Neuron (in vitro differentiated cells): ENCODE results near the gene SGMS1.

ENCODE experiments used
- H2AFZ ChIP-seq: one replicate; pipeline ENCODE4 v1.6.1; 2013; ENCODE audit warnings: low read depth, mild to moderate bottlenecking, inconsistent platforms, low read length, moderate library complexity
- H3K27me3 ChIP-seq: one replicate; pipeline ENCODE4 v1.6.1; 2013; ENCODE audit warnings: low read length; ENCODE audit not compliant: insufficient read depth
- H3K36me3 ChIP-seq: one replicate; pipeline ENCODE4 v1.6.1; 2013; ENCODE audit warnings: low read length; ENCODE audit not compliant: insufficient read depth
- H3K4me1 ChIP-seq: one replicate; pipeline ENCODE4 v1.6.1; 2013; ENCODE audit warnings: low read length; ENCODE audit not compliant: insufficient read depth
- H3K4me3 ChIP-seq: 2 replicates; pipeline ENCODE4 v1.5.1; 2013; ENCODE audit warnings: mild to moderate bottlenecking, low read length, moderate library complexity
- H3K9me3 ChIP-seq: one replicate; pipeline ENCODE4 v1.6.1; 2013; ENCODE audit warnings: low read length

The SGMS1 gene

DNA sequence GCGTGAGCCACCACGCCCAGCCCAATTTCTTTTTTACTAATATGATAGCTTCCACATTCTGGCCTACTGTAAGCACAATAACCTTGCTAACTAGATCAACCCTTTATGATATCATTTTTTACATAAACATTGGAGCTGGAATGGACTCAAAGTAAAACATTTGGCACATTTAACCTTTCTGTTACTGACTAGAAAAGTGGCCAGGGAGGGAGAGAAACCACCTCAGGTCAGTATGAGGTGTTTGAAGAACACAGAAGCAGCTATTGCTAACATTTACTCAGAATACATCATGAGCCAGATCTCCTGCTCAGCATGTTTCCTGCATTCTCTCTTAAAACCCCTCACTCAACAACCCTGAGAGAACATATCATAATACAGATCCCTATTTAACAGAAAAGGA is 27.3 kb downstream of the SGMS1 start:
- Histone ChIP-seq H2AFZ (no peak overlapping the region), H3K4me1 (no peaks in the 10 kb centered on the region), H3K36me3 (no peaks in the 10 kb centered on the region), H3K9me3 (no peaks in the 10 kb centered on the region), H3K4me3 (no peak overlapping the region), H3K27me3 (no peaks in the 10 kb centered on the region)

DNA sequence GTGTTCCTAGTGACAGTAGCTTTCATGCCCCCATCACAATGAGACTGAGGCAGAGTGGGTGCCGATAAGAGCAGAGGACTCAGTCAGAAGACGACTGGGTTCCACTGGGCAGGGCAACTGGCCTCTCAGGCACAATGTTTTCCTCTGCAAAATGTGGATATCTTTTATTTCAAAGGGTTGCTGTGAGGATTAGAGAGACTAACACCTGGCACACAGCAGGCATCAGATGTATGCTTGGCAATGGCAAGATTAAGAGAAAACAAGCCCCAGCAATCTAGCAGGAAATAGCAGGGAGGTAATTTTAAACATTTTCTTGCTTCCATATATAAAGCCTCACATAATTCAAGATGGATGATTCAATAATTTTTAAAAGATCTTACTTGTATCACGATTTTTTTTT is 28.0 kb downstream of the SGMS1 start:
- H3K4me3 ChIP-seq: no peak overlapping the region
- H3K36me3 ChIP-seq: no peaks in the 10 kb centered on the region
- H3K4me1 ChIP-seq: no peaks in the 10 kb centered on the region
- no peak overlapping the region for H2AFZ ChIP-seq
- no peaks in the 10 kb centered on the region for H3K27me3 ChIP-seq
- H3K9me3 ChIP-seq: no peaks in the 10 kb centered on the region

DNA sequence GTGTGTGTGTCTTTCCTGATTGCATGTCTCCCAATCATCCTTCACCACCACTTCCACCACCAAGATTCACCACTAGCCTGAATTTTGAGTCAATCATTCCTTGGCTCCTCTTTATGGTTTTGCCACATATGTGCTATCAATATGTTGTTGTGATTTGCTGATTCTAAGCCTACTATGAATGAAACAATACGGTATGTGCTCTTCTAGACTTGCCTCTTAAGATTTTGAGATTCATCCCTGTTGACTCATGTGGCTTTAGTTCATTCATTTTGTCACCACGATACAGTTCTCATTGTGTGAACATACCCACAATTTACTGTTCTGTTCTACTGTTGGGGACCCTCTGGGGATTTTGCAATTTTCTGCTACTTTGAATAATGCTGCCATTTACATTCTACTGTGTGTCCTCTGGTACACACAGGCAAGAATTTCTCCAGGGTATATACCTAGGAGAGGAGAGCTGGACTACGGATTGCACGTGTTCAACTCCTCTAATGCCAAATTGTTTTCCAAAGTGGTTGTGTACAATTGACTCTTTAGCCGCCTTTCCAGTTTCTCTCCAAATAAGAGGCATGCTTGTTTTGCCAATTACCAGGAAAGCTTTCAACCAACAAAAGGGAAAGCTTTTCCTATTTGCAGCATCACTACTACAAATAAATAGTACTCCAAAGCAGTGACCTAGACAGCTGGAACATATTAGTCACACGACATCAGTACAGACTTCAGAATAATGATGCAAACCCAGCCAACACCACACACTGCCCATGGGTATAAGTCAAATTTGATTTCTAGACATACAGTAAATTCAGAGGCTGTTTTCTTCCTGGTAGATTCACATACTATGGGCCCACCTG is 30.0 kb downstream of the SGMS1 start:
- H3K4me3 ChIP-seq: no peak overlapping the region
- H3K9me3 ChIP-seq: no peaks in the 10 kb centered on the region
- peaks cover 2% of the 10 kb centered on the region for H3K36me3 ChIP-seq
- no peaks in the 10 kb centered on the region for H3K4me1 ChIP-seq
- no peak overlapping the region for H2AFZ ChIP-seq
- H3K27me3 ChIP-seq: no peaks in the 10 kb centered on the region

DNA sequence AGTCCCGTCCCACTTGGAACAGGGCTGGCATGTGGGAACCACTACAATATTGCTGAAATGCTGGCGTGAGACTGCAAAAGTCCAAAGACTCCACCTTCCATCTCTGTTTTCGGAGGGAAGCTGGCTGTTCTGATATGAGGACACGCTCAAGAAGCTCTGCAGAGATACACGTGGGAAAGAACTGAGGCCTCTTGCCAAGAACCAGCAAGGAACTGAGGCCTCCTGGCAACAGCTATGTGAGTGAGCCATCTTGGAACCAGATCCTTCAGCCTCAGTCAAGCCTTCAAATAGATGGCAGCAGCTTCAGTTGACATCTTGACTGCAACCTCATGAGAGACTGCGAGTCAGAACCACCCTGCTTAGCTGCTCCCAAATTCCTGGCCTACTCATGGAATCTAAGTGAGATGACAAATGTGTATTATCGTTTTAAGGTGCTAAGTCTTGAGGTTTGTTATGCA is 30.8 kb downstream of the SGMS1 start:
- H3K36me3 ChIP-seq: peaks cover 3% of the 10 kb centered on the region
- H3K27me3 ChIP-seq: no peaks in the 10 kb centered on the region
- no peaks in the 10 kb centered on the region for H3K9me3 ChIP-seq
- no peak overlapping the region for H3K4me3 ChIP-seq
- no peaks in the 10 kb centered on the region for H3K4me1 ChIP-seq
- no peak overlapping the region for H2AFZ ChIP-seq

DNA sequence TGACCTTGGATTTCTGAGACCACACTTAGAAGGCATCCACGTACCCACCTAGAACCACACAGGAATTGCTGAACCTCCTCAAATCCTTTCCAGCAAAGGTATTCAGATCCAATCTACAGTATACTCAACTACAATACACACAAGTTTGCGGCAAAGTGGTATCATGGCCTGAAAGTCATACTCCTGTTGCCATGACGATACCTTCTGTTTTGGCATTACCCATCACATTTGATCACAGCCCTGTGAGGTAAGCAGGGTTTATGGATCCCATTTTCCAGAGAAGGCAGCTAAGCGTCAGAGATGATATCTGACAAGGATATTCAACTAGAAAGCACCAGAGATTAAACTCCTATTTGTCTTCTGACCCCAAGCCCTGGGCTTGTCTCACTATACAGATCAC is 32.8 kb downstream of the SGMS1 start:
- H3K4me3 ChIP-seq: no peak overlapping the region
- H3K9me3 ChIP-seq: no peaks in the 10 kb centered on the region
- no peaks in the 10 kb centered on the region for H3K4me1 ChIP-seq
- no peaks in the 10 kb centered on the region for H3K27me3 ChIP-seq
- H3K36me3 ChIP-seq: peaks cover 6% of the 10 kb centered on the region
- H2AFZ ChIP-seq: no peak overlapping the region

DNA sequence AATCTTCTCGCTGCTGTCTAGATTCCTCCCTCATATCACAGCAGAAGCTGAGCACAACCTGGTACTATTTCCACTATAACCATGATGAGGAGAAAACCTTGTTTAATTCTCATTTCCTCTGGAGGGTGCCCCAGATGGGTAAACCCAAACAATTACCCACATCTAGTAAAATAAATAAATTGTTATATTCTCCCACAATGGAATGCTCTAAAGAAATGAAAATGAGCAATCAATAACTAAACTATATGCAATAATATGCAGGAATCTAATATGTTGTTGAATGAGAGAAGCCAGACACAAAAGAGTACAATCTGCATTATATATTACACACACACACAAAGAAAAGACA is 37.0 kb downstream of the SGMS1 start:
- Histone ChIP-seq H3K36me3 (peaks cover 6% of the 10 kb centered on the region), H3K4me1 (peaks cover under 1% of the 10 kb centered on the region), H3K4me3 (no peak overlapping the region), H3K9me3 (no peaks in the 10 kb centered on the region), H2AFZ (no peak overlapping the region), H3K27me3 (no peaks in the 10 kb centered on the region)

DNA sequence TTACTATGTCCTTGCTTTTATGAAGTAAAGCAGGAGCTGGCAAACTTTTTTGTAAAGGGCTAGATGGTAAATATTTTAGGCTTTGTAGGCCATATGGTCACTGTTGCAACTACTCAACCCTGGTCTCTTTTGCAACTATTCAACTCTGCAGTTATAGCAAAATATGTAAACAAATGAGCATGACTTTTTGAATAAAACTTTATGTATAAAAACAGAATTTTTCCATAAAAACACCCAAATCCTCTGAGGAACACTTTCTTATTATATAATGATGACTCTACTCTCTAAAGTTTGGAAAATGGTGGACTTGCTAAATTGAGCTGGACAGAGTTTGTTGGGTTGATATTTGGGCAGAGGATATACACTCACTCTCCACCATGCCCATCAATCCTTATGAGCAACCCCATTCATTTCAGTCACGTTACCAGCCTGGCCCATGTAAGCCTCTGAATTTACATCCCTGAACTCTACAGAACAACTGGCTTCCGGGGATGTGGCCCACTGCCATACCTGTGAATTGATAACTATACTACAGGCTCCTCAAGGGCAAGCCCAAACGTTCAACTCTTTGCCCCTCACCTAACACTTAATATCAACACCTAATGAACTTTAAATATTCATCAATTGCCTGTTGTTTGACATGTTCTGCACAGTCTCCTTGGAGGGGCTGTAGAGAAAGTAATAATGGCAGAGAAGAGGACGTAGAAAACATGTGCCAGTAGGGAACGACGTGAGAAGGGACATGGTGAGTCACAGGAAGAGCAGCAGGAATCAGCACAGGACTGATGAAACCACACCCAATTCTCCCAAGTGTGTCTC is 37.6 kb downstream of the SGMS1 start:
- H3K27me3 ChIP-seq: no peaks in the 10 kb centered on the region
- no peaks in the 10 kb centered on the region for H3K9me3 ChIP-seq
- H3K36me3 ChIP-seq: peaks cover 6% of the 10 kb centered on the region
- H3K4me1 ChIP-seq: peaks cover 6% of the 10 kb centered on the region
- no peak overlapping the region for H2AFZ ChIP-seq
- H3K4me3 ChIP-seq: no peak overlapping the region

DNA sequence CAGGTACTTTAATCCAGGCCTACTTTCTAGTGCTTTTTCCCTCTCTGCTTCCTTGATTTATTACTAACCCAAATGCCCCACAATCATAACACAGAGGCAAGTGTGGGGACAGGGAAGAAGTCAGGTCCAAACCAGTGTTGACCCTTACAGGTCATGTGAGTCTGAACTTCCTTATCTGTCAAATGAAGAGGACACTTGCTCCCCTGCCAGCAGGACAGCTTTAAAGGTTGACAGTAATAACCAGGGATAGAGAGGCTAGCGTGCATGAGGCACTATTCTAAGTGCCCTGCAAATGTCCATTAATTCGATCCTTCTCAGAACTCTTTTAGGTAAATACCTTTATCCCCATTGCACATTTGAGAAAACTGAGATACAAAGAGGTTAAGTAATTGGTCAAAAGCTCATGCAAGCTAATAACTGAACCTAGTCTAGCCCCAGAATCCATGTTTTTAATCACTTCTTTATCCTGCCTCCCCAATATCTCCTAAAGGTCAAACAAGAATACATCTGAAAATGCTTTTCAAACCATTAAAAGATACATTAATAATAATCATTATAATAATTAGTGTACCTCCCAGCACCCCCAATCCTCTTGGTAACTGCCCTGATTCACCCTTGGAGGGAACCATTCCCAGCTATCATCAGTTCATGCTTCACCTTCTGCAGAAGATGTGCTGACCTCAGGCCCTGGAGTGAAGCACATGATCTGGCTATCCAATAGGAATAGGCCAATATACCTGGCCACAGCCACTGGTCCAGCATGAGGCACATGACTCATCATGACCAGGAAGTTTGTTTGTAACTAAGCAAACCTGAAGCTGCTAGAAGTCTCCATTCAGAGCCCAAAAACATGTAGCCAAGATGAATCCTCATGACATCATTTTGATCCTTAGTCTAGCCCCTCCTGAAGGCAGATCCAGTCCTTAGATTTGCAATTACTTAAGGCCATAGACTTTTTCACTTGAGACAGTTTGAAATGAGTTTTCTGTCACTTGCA is 40.7 kb downstream of the SGMS1 start:
- Histone ChIP-seq H3K36me3 (peaks cover 4% of the 10 kb centered on the region), H3K4me3 (no peak overlapping the region), H3K9me3 (no peaks in the 10 kb centered on the region), H3K4me1 (peaks cover 6% of the 10 kb centered on the region), H3K27me3 (no peaks in the 10 kb centered on the region), H2AFZ (no peak overlapping the region)

DNA sequence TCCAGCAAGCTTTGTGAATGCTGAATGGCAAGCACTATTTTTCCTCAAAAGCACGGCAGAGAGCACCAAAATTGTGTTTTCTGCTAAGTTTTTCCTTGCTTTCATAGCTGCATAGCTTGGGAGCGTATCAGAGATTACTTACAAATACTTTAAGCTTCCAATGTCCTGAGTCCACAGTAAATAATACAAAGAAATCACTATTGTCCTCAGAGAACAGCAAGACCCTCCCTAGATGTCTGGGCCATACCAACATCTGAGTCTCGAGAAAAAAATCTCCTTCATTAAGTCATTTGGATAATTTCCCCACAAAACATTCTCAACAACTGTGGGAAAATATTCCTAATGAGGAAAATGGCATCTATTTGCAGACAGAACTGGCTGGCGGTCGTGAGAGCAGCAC is 41.7 kb downstream of the SGMS1 start:
- Histone ChIP-seq H3K36me3 (no peaks in the 10 kb centered on the region), H3K27me3 (no peaks in the 10 kb centered on the region), H3K4me1 (peaks cover 12% of the 10 kb centered on the region), H3K4me3 (no peak overlapping the region), H3K9me3 (no peaks in the 10 kb centered on the region), H2AFZ (no peak overlapping the region)

DNA sequence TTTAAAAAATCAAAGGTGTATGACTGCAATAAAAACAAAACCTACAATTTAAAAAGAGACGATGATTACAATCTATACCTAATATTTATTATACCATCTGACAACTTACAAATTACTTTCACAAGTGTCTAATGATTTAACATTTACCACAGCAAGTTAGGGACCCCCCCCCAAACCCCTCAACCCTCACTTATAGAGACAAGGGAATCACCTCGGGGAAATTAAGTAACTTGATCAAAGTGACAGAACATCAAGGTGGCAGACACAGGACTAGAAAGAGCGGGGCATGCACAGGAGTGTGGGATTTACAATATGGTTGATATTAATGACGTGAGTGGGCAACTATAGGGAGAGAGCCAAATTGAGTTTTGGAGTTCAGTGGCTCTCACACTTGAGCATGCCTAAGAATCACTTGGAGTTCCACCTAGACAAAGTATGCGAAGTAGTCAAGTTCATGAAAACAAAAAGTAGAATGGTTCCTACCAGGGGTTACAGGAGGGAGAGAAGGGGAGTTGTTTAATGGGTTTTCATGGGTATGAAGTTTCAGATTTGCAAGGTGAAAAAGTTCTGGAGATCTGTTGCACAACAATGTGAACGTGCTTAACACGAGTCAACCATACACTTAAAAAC is 43.4 kb downstream of the SGMS1 start:
- Histone ChIP-seq H3K9me3 (no peaks in the 10 kb centered on the region), H3K36me3 (no peaks in the 10 kb centered on the region), H3K27me3 (no peaks in the 10 kb centered on the region), H3K4me3 (no peak overlapping the region), H2AFZ (no peak overlapping the region), H3K4me1 (peaks cover 12% of the 10 kb centered on the region)

DNA sequence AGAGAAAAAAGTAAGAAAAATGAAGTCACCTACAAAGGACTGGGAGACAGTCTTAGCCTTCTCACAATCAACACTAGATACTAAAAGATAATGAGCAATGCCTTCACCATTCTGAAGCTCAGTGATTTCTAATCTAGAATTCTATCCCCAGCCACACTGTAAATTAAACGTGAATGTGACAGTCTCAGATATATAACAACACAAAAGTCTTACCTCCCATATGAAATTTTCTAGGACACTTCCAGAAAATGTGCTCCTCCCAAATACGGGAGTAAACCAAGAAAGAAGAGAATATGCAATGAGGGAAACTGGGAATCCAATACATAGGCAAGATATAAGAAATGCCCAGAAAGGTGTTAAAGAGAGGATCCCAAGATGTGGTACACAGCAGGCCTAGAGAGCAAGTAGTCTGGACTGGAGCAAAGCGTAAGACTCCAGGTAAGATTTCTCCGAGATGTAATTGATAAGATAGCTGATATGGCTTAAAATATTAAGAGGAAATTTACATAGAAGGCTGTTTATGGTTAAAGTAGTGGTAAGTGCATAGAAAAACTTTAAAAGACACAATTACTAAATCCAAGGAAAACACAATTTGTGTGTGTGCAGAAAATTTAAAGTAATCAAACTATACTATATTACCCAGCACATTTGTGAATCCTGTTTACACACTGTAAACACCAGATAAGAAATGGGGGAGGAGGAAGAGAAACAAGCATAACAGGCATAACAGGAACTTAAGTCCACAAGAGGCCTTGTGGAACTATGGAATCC is 44.1 kb downstream of the SGMS1 start:
- Histone ChIP-seq H3K27me3 (no peaks in the 10 kb centered on the region), H3K4me1 (peaks cover 12% of the 10 kb centered on the region), H3K9me3 (no peaks in the 10 kb centered on the region), H3K4me3 (no peak overlapping the region), H3K36me3 (no peaks in the 10 kb centered on the region), H2AFZ (no peak overlapping the region)

DNA sequence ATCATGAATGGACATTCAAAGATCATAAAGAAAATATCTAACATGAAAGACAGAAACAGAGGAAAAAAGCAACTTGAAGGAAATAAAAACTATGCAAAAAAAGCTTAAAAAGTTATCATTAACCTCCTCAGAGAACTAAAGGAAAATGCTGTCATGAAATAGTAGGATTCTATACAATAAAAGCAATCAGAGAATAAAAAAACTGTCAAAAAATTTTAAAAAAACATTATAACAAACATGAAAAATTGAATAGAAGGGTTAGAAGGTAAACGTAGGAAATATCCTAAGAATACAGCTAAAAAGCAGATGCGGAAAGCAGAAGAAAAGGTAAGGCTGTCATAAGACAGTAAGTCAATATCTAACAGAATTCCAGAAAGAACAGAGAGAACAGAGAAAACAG is 44.8 kb downstream of the SGMS1 start:
- peaks cover 12% of the 10 kb centered on the region for H3K4me1 ChIP-seq
- no peak overlapping the region for H3K4me3 ChIP-seq
- H2AFZ ChIP-seq: no peak overlapping the region
- H3K27me3 ChIP-seq: no peaks in the 10 kb centered on the region
- H3K9me3 ChIP-seq: no peaks in the 10 kb centered on the region
- no peaks in the 10 kb centered on the region for H3K36me3 ChIP-seq
